IgD-negative memory B cell (primary cell): ENCODE data around the gene RUVBL2. TPM values are rescaled to one million over a fixed set of nuclear protein-coding genes. Genes with fewer than 3 reads are reported as not detected.
"Not testable (repeated sequence)": the region's sequence is repeated elsewhere in the genome, so short reads cannot be mapped to it uniquely, and the experiment has no call there.

Source experiments
- H3K27ac Mint-ChIP-seq, 3 donors: one replicate each; pipeline ENCODE4 v1.8.0; 2020 to 2022; ENCODE audit warnings: mild to moderate bottlenecking in 3 of 3, mixed read lengths in 3 of 3, moderate library complexity in 1 of 3
- H3K27me3 Mint-ChIP-seq: one replicate; pipeline ENCODE4 v1.8.0; 2021; ENCODE audit warnings: mixed read lengths
- H3K36me3 Mint-ChIP-seq: one replicate; pipeline ENCODE4 v1.8.0; 2020; ENCODE audit warnings: mild to moderate bottlenecking, mixed read lengths
- H3K4me1 Mint-ChIP-seq, 3 donors: one replicate each; pipeline ENCODE4 v1.8.0; 2020 to 2022; ENCODE audit warnings: mixed read lengths in 3 of 3, mild to moderate bottlenecking in 1 of 3
- H3K4me3 Mint-ChIP-seq, 4 donors: one replicate each; pipeline ENCODE4 v1.8.0; 2020 to 2022; ENCODE audit warnings: mild to moderate bottlenecking in 4 of 4, mixed read lengths in 4 of 4, moderate library complexity in 3 of 4
- H3K9me3 Mint-ChIP-seq, 3 donors: one replicate each; pipeline ENCODE4 v1.8.0; 2020 to 2021; ENCODE audit warnings: mixed read lengths in 3 of 3, mild to moderate bottlenecking in 1 of 3
- polyA plus RNA-seq: library from polyadenylated mRNA; unstranded; fragments of 300-500 nt; fragmentation: Illumina TruSeq; gene quantifications from one replicate; pipeline ENCODE4 v1.2.3, GENCODE V29; 2021

RUVBL2 gene
- polyA plus RNA-seq, 1 donor from 2014 or later: 65.7 TPM

GRCh38 chr19:49014870-49015255 is 21.2 kb downstream of the RUVBL2 start:
- Mint-ChIP-seq H3K27ac (no peak overlapping the region), H3K9me3 (no peaks in the 10 kb centered on the region)

GRCh38 chr19:49016067-49016839 is 22.6 kb downstream of the RUVBL2 start:
- peaks cover 5% of the 10 kb centered on the region for H3K27me3 Mint-ChIP-seq
- peaks cover 1% of the 10 kb centered on the region for H3K36me3 Mint-ChIP-seq
- no peaks in the 10 kb centered on the region for H3K9me3 Mint-ChIP-seq
- H3K27ac Mint-ChIP-seq: no peak overlapping the region
- peaks cover 10 to 17% (median 14%) of the 10 kb centered on the region in 3 donors for H3K4me1 Mint-ChIP-seq
- H3K4me3 Mint-ChIP-seq: peak overlapping the region in 2 of 4 donors; percentile 9 to 68

More at GRCh38 chr19:49014870-49015255, 21.2 kb downstream of the RUVBL2 start:
- peaks cover 3% of the 10 kb centered on the region for H3K27me3 Mint-ChIP-seq
- H3K4me3 Mint-ChIP-seq: peak overlapping the region in 1 of 4 donors; percentile 68
- H3K4me1 Mint-ChIP-seq: peaks cover 4 to 9% (median 6%) of the 10 kb centered on the region in 3 donors
- H3K36me3 Mint-ChIP-seq: peaks cover 1% of the 10 kb centered on the region

- peak within 1 kb of the TSS; percentile 85 to 98 (median 95) for H3K4me3 Mint-ChIP-seq
- H3K9me3 Mint-ChIP-seq: no peaks in the 10 kb centered on the region
- H3K27ac Mint-ChIP-seq: peak within 1 kb of the TSS in 1 of 3 donors; percentile 69
- H3K4me1 Mint-ChIP-seq: peaks cover 10 to 18% (median 18%) of the 10 kb centered on the region in 3 donors
- peaks cover 5% of the 10 kb centered on the region for H3K27me3 Mint-ChIP-seq
- H3K36me3 Mint-ChIP-seq: peaks cover 1% of the 10 kb centered on the region
These were observed 23.5 kb downstream of the RUVBL2 start, which contains the start of gene LHB for GRCh38 chr19:49017041-49017665. TSS of gene LHB (minus strand) at chr19:49017091. CDS start at chr19:49017081, 10 bp downstream.

- Mint-ChIP-seq H3K9me3 (no peaks in the 10 kb centered on the region), H3K4me1 (peaks cover 10 to 18% (median 18%) of the 10 kb centered on the region in 3 donors), H3K27me3 (peaks cover 5% of the 10 kb centered on the region), H3K27ac (no peak overlapping the region), H3K36me3 (peaks cover 1% of the 10 kb centered on the region), H3K4me3 (peak overlapping the region; percentile 85 to 98 (median 95))
These were observed 24.1 kb downstream of the RUVBL2 start for GRCh38 chr19:49017666-49018351.

GRCh38 chr19:49018388-49019241 is 24.9 kb downstream of the RUVBL2 start:
- H3K27ac Mint-ChIP-seq: peak overlapping the region in 2 of 3 donors; percentile 79 to 98
- H3K4me1 Mint-ChIP-seq: peaks cover 10 to 18% (median 18%) of the 10 kb centered on the region in 3 donors
- H3K36me3 Mint-ChIP-seq, H3K9me3 Mint-ChIP-seq, H3K27me3 Mint-ChIP-seq: not testable (repeated sequence)
- peak overlapping the region; percentile 85 to 98 (median 95) for H3K4me3 Mint-ChIP-seq

GRCh38 chr19:49019242-49019932 is 25.7 kb downstream of the RUVBL2 start:
- H3K27ac Mint-ChIP-seq: peak overlapping the region in 2 of 3 donors; percentile 79 to 98
- H3K9me3 Mint-ChIP-seq: no peaks in the 10 kb centered on the region
- H3K36me3 Mint-ChIP-seq: peaks cover 1% of the 10 kb centered on the region
- H3K4me1 Mint-ChIP-seq: peaks cover 10 to 18% (median 18%) of the 10 kb centered on the region in 3 donors
- H3K27me3 Mint-ChIP-seq: peaks cover 5% of the 10 kb centered on the region
- peak overlapping the region; percentile 85 to 98 (median 95) for H3K4me3 Mint-ChIP-seq

GRCh38 chr19:49020342-49020741 is 26.7 kb downstream of the RUVBL2 start:
- H3K36me3 Mint-ChIP-seq: peaks cover 1% of the 10 kb centered on the region
- no peaks in the 10 kb centered on the region for H3K9me3 Mint-ChIP-seq
- H3K27ac Mint-ChIP-seq: no peak overlapping the region
- H3K4me1 Mint-ChIP-seq: peaks cover 10 to 18% (median 18%) of the 10 kb centered on the region in 3 donors
- peak overlapping the region; percentile 58 to 98 (median 90) for H3K4me3 Mint-ChIP-seq
- H3K27me3 Mint-ChIP-seq: peaks cover 5% of the 10 kb centered on the region

- Mint-ChIP-seq H3K4me1 (peaks cover 10 to 18% (median 18%) of the 10 kb centered on the region in 3 donors), H3K9me3 (no peaks in the 10 kb centered on the region), H3K36me3 (peaks cover 1% of the 10 kb centered on the region), H3K4me3 (peak overlapping the region; percentile 58 to 86 (median 74)), H3K27me3 (peaks cover 5% of the 10 kb centered on the region), H3K27ac (peak overlapping the region in 1 of 3 donors; percentile 12)
These were observed 27.5 kb downstream of the RUVBL2 start for GRCh38 chr19:49020931-49021895.

GRCh38 chr19:49022116-49022515 is 28.4 kb downstream of the RUVBL2 start:
- Mint-ChIP-seq H3K27me3 (peaks cover 5% of the 10 kb centered on the region), H3K4me1 (peaks cover 10 to 18% (median 18%) of the 10 kb centered on the region in 3 donors), H3K36me3 (peaks cover 1% of the 10 kb centered on the region), H3K9me3 (no peaks in the 10 kb centered on the region), H3K4me3 (peak overlapping the region in 1 of 4 donors; percentile 86), H3K27ac (no peak overlapping the region)

GRCh38 chr19:49024233-49024632 is 30.5 kb downstream of the RUVBL2 start, which contains the start of gene CGB3:
TSS of gene CGB3 (minus strand) at chr19:49024333. CDS start at chr19:49023971, 362 bp downstream.
- not testable (repeated sequence) for H3K27ac Mint-ChIP-seq, H3K9me3 Mint-ChIP-seq, H3K27me3 Mint-ChIP-seq, H3K36me3 Mint-ChIP-seq, H3K4me3 Mint-ChIP-seq
- H3K4me1 Mint-ChIP-seq: peaks cover 7 to 15% (median 14%) of the 10 kb centered on the region in 3 donors

- not testable (repeated sequence) for H3K4me3 Mint-ChIP-seq, H3K27ac Mint-ChIP-seq, H3K36me3 Mint-ChIP-seq, H3K27me3 Mint-ChIP-seq, H3K9me3 Mint-ChIP-seq
- H3K4me1 Mint-ChIP-seq: peaks cover 5 to 14% (median 10%) of the 10 kb centered on the region in 3 donors
These were observed 31.4 kb downstream of the RUVBL2 start for GRCh38 chr19:49025088-49025487.

- H3K36me3 Mint-ChIP-seq, H3K9me3 Mint-ChIP-seq, H3K27me3 Mint-ChIP-seq, H3K4me3 Mint-ChIP-seq, H3K27ac Mint-ChIP-seq: not testable (repeated sequence)
- H3K4me1 Mint-ChIP-seq: peaks cover 5 to 11% (median 8%) of the 10 kb centered on the region in 3 donors
These were observed 31.9 kb downstream of the RUVBL2 start for GRCh38 chr19:49025599-49025998.

- H3K9me3 Mint-ChIP-seq, H3K27me3 Mint-ChIP-seq, H3K4me3 Mint-ChIP-seq, H3K4me1 Mint-ChIP-seq, H3K27ac Mint-ChIP-seq, H3K36me3 Mint-ChIP-seq: not testable (repeated sequence)
These were observed 35.0 kb downstream of the RUVBL2 start for GRCh38 chr19:49028686-49029085.
